ENCODE data around the gene SEPHS1.

DNA sequence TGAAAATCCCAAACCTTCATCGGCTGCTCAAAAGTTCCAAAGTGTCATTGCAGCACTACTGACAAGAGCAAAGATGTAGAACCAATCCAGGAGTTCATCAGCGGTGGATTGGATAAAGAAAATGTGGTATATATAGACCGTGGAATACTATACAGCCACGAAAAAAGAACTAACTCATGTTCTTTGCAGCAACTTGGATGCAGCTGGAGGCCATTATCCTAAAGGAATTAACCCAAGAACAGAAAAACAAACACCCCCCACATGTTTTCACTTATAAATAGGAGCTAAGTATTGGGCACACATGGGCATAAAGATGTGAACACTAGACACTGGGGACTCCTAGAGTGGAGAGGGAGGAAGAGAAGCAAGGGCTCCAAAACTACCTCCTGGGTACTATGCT is 79.8 kb downstream of the SEPHS1 start:
- TF ChIP-seq SUZ12 (IDR thresholded peaks at IDR 0.05; ENCODE audit: extremely low read depth, insufficient read depth, insufficient read length), result no peak
- no peak for TF ChIP-seq ZNF274 (IDR thresholded peaks at IDR 0.05; ENCODE audit: low read depth, low read length)
